ENCODE measurements around the gene STAT3. TPM values are rescaled to one million over a fixed set of nuclear protein-coding genes. Genes with fewer than 3 reads are reported as not detected.

The STAT3 gene
- total RNA-seq, 1 donor from 2014 or later = 116 TPM

DNA sequence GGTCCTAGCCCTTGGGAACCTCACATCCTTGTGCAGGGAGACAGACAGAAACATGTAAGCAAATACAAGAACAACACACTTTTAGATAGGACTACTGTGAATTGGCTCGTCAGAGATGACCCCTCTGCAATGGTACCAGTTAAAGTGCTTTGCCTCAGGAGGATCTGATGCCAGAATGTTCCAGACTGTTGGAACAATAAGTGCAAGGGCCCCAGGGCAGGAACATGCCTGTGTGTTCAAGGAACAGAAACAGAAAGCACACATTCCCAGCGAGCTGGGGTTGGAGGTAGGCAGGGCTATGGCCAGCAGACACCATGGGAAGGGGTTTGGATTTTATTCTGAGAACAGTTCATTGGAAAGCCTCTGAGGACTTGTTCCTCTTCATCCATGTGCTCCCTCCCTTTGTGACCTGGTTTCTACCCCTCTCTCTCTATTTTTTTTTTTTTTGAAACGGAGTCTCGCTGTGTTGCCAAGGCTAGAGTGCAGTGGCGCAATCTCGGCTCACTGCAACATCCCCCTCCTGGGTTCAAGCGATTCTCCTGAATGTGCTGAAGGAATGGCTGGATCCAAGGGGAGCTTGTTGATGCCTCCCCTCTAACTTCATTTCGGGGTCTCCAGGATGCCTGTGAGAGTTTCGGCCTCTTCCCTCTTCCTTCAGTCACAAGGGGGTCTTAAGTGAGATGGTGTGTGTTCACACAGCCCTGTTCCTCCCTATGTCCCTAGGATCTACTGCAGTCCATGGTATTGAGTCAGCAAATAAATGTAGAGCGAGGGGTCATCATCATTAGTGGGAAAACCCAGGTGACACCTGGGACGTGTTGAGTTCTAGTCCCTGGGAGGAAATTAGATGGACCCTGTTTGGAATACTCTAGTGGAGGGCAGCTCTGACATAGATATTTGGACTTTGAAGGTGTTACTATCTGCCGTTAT is 93.5 kb downstream of the STAT3 start:
- no peaks in the 10 kb centered on the region for H3K27me3 ChIP-seq (ENCODE audit: low read depth)
- H3K4me1 ChIP-seq = peaks cover 21% of the 10 kb centered on the region
- intact Hi-C loops (cut with micrococcal nuclease) = no loop called here
- no peak for DNase-seq
- H3K27ac ChIP-seq (replicated peaks) = no peak overlapping the region
- TF ChIP-seq CTCF (IDR thresholded peaks at IDR 0.05; ENCODE audit: borderline replicate concordance) = no peak
- H3K9me3 ChIP-seq (replicated peaks) = no peaks in the 10 kb centered on the region
- peaks cover 38% of the 10 kb centered on the region for H3K36me3 ChIP-seq
- H3K4me3 ChIP-seq = no peak overlapping the region

DNA sequence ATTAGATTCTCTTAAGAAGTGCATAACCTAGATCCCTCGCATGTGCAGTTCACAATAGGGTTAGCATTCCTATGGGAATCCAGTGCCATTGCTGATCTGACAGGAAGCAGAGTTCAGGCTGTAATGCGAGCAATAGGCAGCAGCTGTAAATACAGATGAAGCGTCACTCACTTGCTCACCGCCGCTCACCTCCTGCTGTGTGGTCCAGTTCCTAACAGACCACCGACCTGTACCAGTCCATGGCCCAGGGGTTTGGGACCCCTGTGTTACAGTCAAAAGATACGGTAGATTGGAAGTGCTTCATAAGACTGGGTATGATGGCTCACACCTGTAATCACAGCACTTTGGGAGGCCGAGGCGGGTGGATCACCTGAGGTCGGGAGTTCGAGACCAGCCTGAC is 97.1 kb downstream of the STAT3 start:
- TF ChIP-seq CTCF (IDR thresholded peaks at IDR 0.05; ENCODE audit: borderline replicate concordance) = no peak
- Histone ChIP-seq H3K36me3 (peaks cover 24% of the 10 kb centered on the region), H3K4me1 (peaks cover 56% of the 10 kb centered on the region), H3K4me3 (no peak overlapping the region), H3K27me3 (ENCODE audit: low read depth) (no peaks in the 10 kb centered on the region), H3K9me3 (replicated peaks) (no peaks in the 10 kb centered on the region), H3K27ac (replicated peaks) (peak overlapping the region; percentile 27)
- DNase-seq = no peak
- intact Hi-C loops (cut with micrococcal nuclease) = no loop called here

GRCh38 chr17:42290577-42290976 is 97.7 kb downstream of the STAT3 start:
- no peaks in the 10 kb centered on the region for H3K27me3 ChIP-seq (ENCODE audit: low read depth)
- no peak for TF ChIP-seq CTCF (IDR thresholded peaks at IDR 0.05; ENCODE audit: borderline replicate concordance)
- H3K27ac ChIP-seq (replicated peaks) = peak overlapping the region; percentile 27
- DNase-seq = no peak
- H3K4me3 ChIP-seq = no peak overlapping the region
- no peaks in the 10 kb centered on the region for H3K9me3 ChIP-seq (replicated peaks)
- intact Hi-C loops (cut with micrococcal nuclease) = no loop called here
- peaks cover 56% of the 10 kb centered on the region for H3K4me1 ChIP-seq
- peaks cover 18% of the 10 kb centered on the region for H3K36me3 ChIP-seq

- no peak for DNase-seq
- Histone ChIP-seq H3K36me3 (peaks cover 10% of the 10 kb centered on the region), H3K4me3 (peak overlapping the region; percentile 71), H3K4me1 (peaks cover 56% of the 10 kb centered on the region), H3K9me3 (replicated peaks) (no peaks in the 10 kb centered on the region), H3K27me3 (ENCODE audit: low read depth) (no peaks in the 10 kb centered on the region), H3K27ac (replicated peaks) (peak overlapping the region; percentile 89)
- intact Hi-C loops (cut with micrococcal nuclease) = no loop called here
- TF ChIP-seq CTCF (IDR thresholded peaks at IDR 0.05; ENCODE audit: borderline replicate concordance) = no peak
These were observed 98.5 kb downstream of the STAT3 start for GRCh38 chr17:42289611-42290181.

DNA sequence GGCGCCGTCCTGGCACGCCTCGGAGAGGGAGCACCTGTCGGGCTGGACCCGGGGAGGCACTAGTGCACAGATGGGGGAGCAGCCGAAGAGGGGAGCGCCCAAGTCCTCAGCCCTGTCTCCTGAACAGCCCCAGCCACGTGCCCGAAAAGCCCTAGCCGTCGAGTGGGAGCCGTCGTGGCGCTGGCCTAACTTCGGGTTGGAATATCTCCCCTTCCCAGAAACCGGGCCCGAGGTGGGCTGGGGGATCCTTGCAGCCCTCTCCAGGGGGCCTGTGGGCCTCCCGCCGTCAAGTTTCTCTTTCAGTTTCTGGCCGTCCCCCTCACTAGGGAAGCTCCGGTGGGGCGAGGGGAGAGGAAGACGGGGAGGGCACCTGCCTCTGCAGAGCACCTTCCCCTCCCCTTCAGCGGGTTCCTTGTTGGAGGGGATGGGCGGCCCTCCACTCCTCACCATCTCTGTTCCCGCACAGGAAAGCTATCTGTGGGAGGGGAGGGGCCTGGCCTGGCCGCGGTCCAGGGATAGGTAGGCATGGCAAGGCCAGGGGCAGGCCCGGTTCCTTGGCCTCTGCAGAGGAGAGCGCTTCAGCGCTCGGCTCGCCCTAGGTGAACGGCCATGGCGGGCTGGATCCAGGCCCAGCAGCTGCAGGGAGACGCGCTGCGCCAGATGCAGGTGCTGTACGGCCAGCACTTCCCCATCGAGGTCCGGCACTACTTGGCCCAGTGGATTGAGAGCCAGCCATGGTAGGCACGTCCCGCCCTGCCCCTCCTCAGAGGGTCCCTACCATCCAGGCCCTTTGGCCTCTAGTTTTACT is 99.2 kb downstream of the STAT3 start:
- H3K36me3 ChIP-seq = peaks cover 10% of the 10 kb centered on the region
- peak overlapping the region; percentile 89 for H3K27ac ChIP-seq (replicated peaks)
- DNase-seq = no peak
- H3K4me1 ChIP-seq = peaks cover 56% of the 10 kb centered on the region
- H3K4me3 ChIP-seq = peak overlapping the region; percentile 71
- intact Hi-C loops (cut with micrococcal nuclease) = no loop called here
- no peaks in the 10 kb centered on the region for H3K27me3 ChIP-seq (ENCODE audit: low read depth)
- TF ChIP-seq CTCF (IDR thresholded peaks at IDR 0.05; ENCODE audit: borderline replicate concordance) = no peak
- no peaks in the 10 kb centered on the region for H3K9me3 ChIP-seq (replicated peaks)
